Activated CD4-positive, alpha-beta T cell treated with anti-CD3 and anti-CD28 coated beads, Interleukin-2, amount 50 U/mL, for 1 hour (primary cell): Measurements from ENCODE around the gene BNIP3.

Experiments
- DNase-seq: peaks from one replicate; pipeline ENCODE4 v3.0.0-alpha.2; 2020

The BNIP3 gene, protein sequence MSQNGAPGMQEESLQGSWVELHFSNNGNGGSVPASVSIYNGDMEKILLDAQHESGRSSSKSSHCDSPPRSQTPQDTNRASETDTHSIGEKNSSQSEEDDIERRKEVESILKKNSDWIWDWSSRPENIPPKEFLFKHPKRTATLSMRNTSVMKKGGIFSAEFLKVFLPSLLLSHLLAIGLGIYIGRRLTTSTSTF

GRCh38 chr10:131981429-131982184, at the start of gene BNIP3:
BNIP3 (minus strand) TSS chr10:131981923; CDS start chr10:131981806, 117 bp downstream.
- peak; percentile 94 for DNase-seq

DNA sequence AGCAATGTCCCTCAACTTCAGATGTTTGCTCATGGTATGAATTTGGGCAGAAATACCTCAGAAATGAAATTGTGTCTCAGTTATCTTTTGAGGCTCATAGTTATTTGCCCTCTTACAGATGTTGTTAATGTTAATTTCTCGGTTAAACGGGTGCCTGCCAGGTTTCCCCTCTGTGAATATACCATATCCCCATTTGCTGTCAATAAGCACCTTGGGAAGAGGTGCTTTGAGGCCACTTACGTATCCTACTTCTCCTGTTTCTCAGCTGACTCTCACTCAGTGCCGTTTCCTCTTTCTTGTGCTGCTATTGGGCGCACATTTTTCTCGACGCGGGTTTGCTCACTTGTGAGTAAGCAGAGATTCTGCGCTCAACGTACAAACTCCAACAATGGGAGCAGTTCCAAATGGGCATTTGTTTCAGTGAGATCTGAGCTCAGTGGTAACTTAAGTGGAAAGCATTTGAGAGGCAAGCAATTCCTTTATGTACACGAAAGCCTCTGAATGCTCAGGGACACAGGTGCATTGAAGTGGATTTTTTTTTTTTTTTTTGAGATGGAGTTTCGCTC, 49.3 kb upstream of the BNIP3 start:
- no peak for DNase-seq

- DNase-seq = no peak
Observed at GRCh38 chr10:132028706-132029105, 47.0 kb upstream of the BNIP3 start.

GRCh38 chr10:132027423-132027983, 45.8 kb upstream of the BNIP3 start:
- no peak for DNase-seq

- peak; percentile 78 for DNase-seq
Observed at GRCh38 chr10:132023092-132023811, 41.5 kb upstream of the BNIP3 start.

DNA sequence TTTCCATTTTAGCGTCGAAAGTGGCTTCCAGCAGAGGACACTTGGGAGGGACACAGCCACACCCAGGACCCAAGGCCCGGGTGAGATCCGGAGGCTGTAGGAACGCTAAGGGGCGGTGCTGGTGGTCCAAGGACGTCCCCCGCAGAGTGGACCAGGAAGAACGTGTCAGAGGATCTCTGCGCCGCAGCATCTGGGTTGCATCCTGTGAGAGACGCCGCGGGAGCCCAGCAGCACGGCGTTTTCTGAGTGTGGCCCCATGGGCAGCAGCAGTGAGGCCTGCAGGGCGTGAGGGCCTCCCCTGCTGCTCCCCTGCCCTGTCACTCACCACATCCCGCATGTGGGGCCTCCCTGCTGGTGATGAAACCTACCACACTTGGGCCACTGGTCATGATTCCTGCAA, 40.5 kb upstream of the BNIP3 start:
- no peak for DNase-seq

GRCh38 chr10:132021504-132022143, 39.9 kb upstream of the BNIP3 start:
- DNase-seq = no peak

GRCh38 chr10:132021046-132021445, 39.3 kb upstream of the BNIP3 start:
- no peak for DNase-seq

DNA sequence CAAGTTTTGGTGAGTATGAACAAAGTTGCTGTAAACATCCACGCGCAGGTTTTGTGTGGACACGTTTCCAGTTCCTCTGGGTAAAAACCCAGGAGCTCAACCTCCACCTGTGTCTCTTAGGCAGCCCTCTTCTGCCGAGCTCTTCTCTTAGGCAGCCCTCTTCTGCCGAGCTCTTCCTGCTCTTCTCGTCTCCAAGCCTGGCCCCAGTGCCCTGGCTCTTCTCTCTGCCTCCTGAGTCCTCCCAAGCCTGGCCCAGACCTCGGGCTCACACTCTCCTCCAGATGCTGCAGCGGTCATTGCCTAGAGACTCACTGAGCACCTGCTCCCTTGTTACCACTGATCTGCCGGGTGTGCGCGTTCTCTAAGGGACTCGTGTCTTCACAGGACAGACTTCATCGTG, 38.7 kb upstream of the BNIP3 start:
- no peak for DNase-seq

- no peak for DNase-seq
Observed at GRCh38 chr10:132019366-132019765, 37.6 kb upstream of the BNIP3 start.

GRCh38 chr10:132018446-132018845, 36.7 kb upstream of the BNIP3 start:
- DNase-seq = no peak

DNA sequence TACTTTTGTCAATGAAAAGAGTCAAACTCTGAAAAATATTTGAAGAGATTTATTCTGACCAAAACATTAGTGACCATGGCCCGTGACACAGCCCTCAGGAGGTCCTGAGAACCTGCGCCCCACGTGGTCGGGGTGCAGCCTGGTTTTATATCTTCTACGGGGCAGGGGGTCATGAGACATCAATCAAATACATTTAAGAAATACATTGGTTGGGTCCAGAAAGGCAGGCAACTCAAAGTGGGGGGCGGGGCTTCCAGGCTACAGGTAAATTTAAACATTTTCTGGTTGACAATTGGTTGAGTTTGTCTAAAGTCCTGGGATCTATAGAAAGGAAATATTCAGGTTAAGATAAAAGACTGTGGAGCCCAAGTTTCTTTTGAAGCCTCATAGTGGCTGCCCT, 34.8 kb upstream of the BNIP3 start:
- no peak for DNase-seq

DNA sequence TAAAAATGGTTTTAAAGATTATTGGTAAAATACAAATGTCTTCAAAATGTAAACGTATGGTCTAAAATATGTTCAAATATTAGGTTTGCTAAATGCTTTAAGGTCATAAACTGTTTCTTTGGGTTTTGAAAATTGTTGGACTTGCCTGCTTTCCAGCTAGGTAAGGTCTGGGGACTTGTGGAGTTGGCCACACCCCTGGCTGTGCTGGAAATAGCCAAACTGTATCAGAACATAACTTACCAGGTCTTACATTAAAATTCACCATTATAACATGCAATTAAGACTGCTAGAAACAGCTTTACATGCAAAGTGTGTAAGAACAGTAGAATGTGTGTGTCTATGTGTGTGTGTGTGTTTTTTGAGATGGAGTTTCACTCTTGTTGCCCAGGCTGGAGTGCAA, 29.7 kb upstream of the BNIP3 start:
- DNase-seq = no peak

GRCh38 chr10:132011024-132011423, 29.3 kb upstream of the BNIP3 start:
- DNase-seq = no peak

GRCh38 chr10:132010483-132010882, 28.8 kb upstream of the BNIP3 start:
- no peak for DNase-seq

DNA sequence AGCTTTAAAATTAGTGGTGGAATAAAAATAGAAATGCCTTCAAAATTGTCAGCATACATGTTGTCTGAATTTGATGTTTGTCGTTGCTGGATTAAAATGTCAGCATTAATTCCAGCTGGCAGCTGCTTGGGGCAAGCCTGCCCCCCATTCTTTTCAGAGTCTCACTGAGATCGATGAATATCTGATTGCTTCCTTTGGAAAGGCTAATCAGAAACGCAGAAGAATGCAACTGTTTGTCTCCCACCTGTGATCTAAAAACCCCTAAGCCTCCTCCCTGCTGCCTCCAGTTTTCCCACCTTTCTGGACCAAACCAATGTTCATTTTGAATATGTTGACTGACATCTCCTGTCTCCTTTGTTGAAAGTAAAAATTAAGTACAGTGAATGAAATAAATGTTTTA, 27.9 kb upstream of the BNIP3 start:
- DNase-seq = no peak

DNA sequence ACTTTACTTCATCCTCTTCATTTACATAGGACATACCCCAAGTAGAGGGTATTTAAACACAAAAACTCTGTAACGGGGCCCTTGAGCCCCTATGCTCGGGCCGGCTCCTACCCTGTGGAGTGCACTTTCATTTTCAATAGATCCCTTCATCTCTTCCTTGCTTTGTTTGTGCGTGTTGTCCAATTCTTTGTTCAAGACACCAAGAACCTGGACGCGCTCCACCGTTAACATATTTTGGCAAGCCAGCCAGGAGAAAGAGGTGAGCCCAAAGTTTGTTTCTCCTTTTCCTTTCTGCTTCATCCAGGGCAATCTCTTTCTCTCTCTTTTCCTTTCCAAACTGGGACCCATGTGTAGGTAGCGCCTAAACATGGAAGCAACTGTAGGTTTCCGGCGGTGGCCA, 26.0 kb upstream of the BNIP3 start:
- DNase-seq = no peak

- no peak for DNase-seq
Observed at GRCh38 chr10:132006966-132007365, 25.2 kb upstream of the BNIP3 start.

DNA sequence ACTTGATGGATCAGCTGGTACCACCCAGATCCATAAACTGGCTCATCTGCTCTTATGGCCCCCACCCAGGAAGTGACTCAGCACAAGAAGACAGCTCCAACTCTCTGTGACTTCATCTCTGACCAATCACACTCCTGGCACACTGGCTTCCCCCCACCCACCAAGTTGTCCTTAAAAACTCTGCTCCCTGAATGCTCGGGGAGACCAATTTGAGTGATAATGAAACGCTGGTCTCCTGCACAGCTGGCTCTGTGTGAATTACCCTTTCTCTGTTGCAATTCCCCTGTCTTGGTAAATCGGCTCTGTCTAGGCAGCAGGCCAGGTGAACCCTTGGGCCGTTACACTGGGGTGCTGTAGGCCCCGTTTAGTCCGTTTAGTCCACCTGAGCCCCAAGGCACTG, 23.4 kb upstream of the BNIP3 start:
- no peak for DNase-seq

- no peak for DNase-seq
Observed at GRCh38 chr10:132004052-132004451, 22.3 kb upstream of the BNIP3 start.

DNA sequence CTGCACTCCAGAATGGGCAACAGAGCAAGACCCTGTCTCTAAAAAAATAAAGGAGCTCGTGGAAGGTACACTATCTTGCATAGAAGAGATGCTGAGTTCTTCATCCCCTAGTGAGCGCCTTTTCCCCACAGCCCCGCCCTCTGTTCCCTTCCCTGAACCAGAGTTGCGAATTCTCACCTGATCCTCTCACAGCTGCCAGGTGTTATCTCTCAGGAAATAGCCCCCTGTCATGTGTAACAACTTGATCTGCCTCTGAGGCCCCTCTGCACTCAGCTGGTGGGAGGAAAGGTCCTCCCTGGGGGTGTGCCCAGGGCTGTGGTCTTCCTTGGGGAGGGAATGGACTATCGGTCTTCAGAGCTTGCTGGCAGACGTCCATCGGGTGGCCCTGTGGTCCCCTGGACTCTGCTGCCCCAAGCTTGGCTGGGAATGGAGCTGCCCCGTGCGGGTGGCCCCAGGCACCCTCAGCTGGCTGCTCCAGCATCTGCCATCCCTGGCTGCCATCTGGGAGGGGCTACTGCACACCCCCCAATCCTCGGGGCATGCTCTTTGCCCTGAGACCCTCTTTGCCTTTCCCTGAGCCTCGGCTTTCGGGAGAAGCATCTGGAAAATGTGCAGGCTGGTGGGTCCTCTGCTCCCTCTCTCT, 21.7 kb upstream of the BNIP3 start:
- no peak for DNase-seq

DNA sequence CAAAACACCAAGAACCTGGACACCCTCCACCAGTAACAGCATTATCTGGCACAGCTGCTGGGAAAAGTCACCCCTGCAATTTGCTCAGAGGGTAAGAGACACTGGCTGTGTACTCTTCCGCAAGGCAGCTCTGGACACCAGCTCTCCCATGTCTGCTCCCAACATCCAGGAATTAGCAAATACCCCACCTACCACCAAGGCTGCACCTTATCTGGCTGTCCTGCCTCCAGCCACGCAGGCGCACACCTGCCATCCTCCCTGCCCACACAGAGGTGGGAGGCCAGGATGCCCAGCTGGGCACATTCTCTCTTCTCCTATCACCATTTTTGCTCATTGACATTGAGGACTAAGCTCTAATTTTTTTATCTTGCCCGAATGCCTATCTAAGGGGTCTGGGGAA, 20.3 kb upstream of the BNIP3 start:
- DNase-seq = no peak
